IMR-90 (cell line): ENCODE results near the gene AGAP1. TPM values are rescaled to one million over a fixed set of nuclear protein-coding genes. Genes with fewer than 3 reads are reported as not detected.

Experiments used
- ATAC-seq: fragments of 200-7000 bp; cut with Tn5 transposase; 2 replicates; pipeline ENCODE4 v1.9.1; 2020; ENCODE audit warnings: low read depth, mild to moderate bottlenecking, moderate library complexity
- BruUV-seq: library from RNA; stranded (reverse); fragments of 400-500 nt; replicated peaks from 2 replicates; lab custom pipeline; 2021; lab: Mats Ljungman, UMichigan
- CTCF ChIA-PET: fragments of 300-600 bp; formaldehyde crosslinking; extraction: SDS; loops from one replicate; lab custom pipeline; 2021; ENCODE audit warnings: antibody characterized with exemption; lab: Yijun Ruan, JAX
- POLR2A ChIA-PET: fragments of 300-600 bp; sonication (Branson Sonifier 250); formaldehyde crosslinking; loops from one replicate; lab custom pipeline; 2022; ENCODE audit warnings: antibody characterized with exemption; ENCODE audit not compliant: unreplicated experiment; lab: Charles Lee
- DNase-seq: peaks from one replicate; pipeline ENCODE4 v3.0.0; 2013
- H2AFZ ChIP-seq: replicated peaks from 2 replicates; pipeline ENCODE3; 2013; ENCODE audit warnings: low read length, mild to moderate bottlenecking; ENCODE audit not compliant: poor library complexity
- H2AK5ac ChIP-seq: 2 replicates; pipeline ENCODE4 v1.6.1; 2013; ENCODE audit warnings: low read depth, low read length, inconsistent platforms
- H2AK9ac ChIP-seq: replicated peaks from 2 replicates; pipeline ENCODE3; 2013; ENCODE audit warnings: mild to moderate bottlenecking, low read depth, low read length, moderate library complexity; ENCODE audit not compliant: poor library complexity
- H2BK120ac ChIP-seq: 2 replicates; pipeline ENCODE4 v1.6.1; 2013; ENCODE audit warnings: low read depth, low read length, inconsistent platforms
- H2BK15ac ChIP-seq: 3 replicates; pipeline ENCODE4 v1.6.1; 2013; ENCODE audit warnings: low read depth, low read length, inconsistent platforms
- H2BK20ac ChIP-seq: 2 replicates; pipeline ENCODE4 v1.6.1; 2013; ENCODE audit warnings: low read depth, mild to moderate bottlenecking, inconsistent platforms, low read length, moderate library complexity
- H2BK5ac ChIP-seq: 2 replicates; pipeline ENCODE4 v1.6.1; 2013; ENCODE audit warnings: mild to moderate bottlenecking, low read depth, low read length, inconsistent platforms; ENCODE audit not compliant: poor library complexity, severe bottlenecking
- H3K14ac ChIP-seq: replicated peaks from 2 replicates; pipeline ENCODE4 v1.6.1; 2013; ENCODE audit warnings: low read depth, low read length, inconsistent platforms
- H3K18ac ChIP-seq: 2 replicates; pipeline ENCODE4 v1.6.1; 2013; ENCODE audit warnings: low read depth, low read length, control low read depth
- H3K23ac ChIP-seq: 2 replicates; pipeline ENCODE4 v1.6.1; 2013; ENCODE audit warnings: low read depth, low read length, inconsistent platforms
- H3K27ac ChIP-seq: 2 replicates; pipeline ENCODE4 v1.5.1; 2013; ENCODE audit warnings: mild to moderate bottlenecking, control low read depth, low read length; ENCODE audit not compliant: insufficient read depth
- H3K27me3 ChIP-seq: 2 replicates; pipeline ENCODE4 v1.6.1; 2013; ENCODE audit warnings: low read length; ENCODE audit not compliant: control insufficient read depth, insufficient read depth
- H3K36me3 ChIP-seq: 2 replicates; pipeline ENCODE4 v1.6.1; 2013; ENCODE audit warnings: low read length, mixed read lengths; ENCODE audit not compliant: control insufficient read depth, insufficient read depth
- H3K4ac ChIP-seq: 2 replicates; pipeline ENCODE4 v1.6.1; 2013; ENCODE audit warnings: low read depth, low read length, inconsistent platforms
- H3K4me1 ChIP-seq: 2 replicates; pipeline ENCODE4 v1.6.1; 2013; ENCODE audit warnings: low read length, mixed read lengths; ENCODE audit not compliant: control insufficient read depth, insufficient read depth
- H3K4me2 ChIP-seq: 2 replicates; pipeline ENCODE4 v1.6.1; 2013; ENCODE audit warnings: low read depth, mild to moderate bottlenecking, control low read depth, low read length, moderate library complexity
- H3K4me3 ChIP-seq: 2 replicates; pipeline ENCODE4 v1.5.1; 2013; ENCODE audit warnings: low read depth, mild to moderate bottlenecking, control low read depth, low read length, moderate library complexity; ENCODE audit not compliant: insufficient read depth
- H3K56ac ChIP-seq: 2 replicates; pipeline ENCODE4 v1.6.1; 2013; ENCODE audit warnings: low read length, inconsistent platforms; ENCODE audit not compliant: insufficient read depth; ENCODE audit errors: extremely low read depth
- H3K79me1 ChIP-seq, 2 experiments: 2 replicates each; pipeline ENCODE4 v1.6.1; 2013; ENCODE audit warnings: low read length in 2 of 2, inconsistent platforms in 1 of 2, low read depth in 1 of 2
- H3K9ac ChIP-seq: 2 replicates; pipeline ENCODE4 v1.6.1; 2013; ENCODE audit warnings: low read depth, low read length, control low read depth
- H3K9me1 ChIP-seq: 2 replicates; pipeline ENCODE4 v1.6.1; 2013; ENCODE audit warnings: low read length, inconsistent platforms; ENCODE audit not compliant: insufficient read depth
- H3K9me3 ChIP-seq: 2 replicates; pipeline ENCODE4 v1.6.1; 2013; ENCODE audit warnings: low read length; ENCODE audit not compliant: control insufficient read depth, insufficient read depth
- H4K20me1 ChIP-seq: 2 replicates; pipeline ENCODE4 v1.6.1; 2013; ENCODE audit warnings: low read length, inconsistent platforms; ENCODE audit not compliant: insufficient read depth
- H4K5ac ChIP-seq: 2 replicates; pipeline ENCODE4 v1.6.1; 2013; ENCODE audit warnings: mild to moderate bottlenecking, low read depth, low read length, control low read depth
- H4K8ac ChIP-seq, 2 experiments: 2 replicates each; pipeline ENCODE4 v1.6.1; 2013; ENCODE audit warnings: low read depth in 2 of 2, low read length in 2 of 2, control low read depth in 1 of 2, inconsistent platforms in 1 of 2
- H4K91ac ChIP-seq: 2 replicates; pipeline ENCODE4 v1.6.1; 2013; ENCODE audit warnings: low read depth, low read length, inconsistent platforms; ENCODE audit not compliant: insufficient read depth
- CEBPB ChIP-seq: IDR thresholded peaks from 2 replicates; pipeline ENCODE4 v1.6.1; 2012; ENCODE audit warnings: low read depth, low read length, improper control_type of control experiment
- FOS ChIP-seq: fragments of 150-350 bp; IDR thresholded peaks from 2 replicates; pipeline ENCODE4 v1.6.1; 2016; ENCODE audit warnings: low read depth, low read length
- MXI1 ChIP-seq: IDR thresholded peaks from 2 replicates; pipeline ENCODE4 v1.6.1; 2012; ENCODE audit warnings: low read depth, mild to moderate bottlenecking, low read length, moderate library complexity, borderline replicate concordance
- NFE2L2 ChIP-seq: fragments of 150-350 bp; IDR thresholded peaks from 2 replicates; pipeline ENCODE4 v1.6.1; 2016; ENCODE audit warnings: low read depth, mild to moderate bottlenecking, low read length
- RAD21 ChIP-seq: IDR thresholded peaks from 2 replicates; pipeline ENCODE4 v1.6.1; 2012; ENCODE audit warnings: low read length, improper control_type of control experiment
- RCOR1 ChIP-seq: IDR thresholded peaks from 2 replicates; pipeline ENCODE4 v1.6.1; 2012; ENCODE audit warnings: mild to moderate bottlenecking, low read length, improper control_type of control experiment; ENCODE audit not compliant: insufficient replicate concordance
- WGBS, 2 experiments: methylation state at CpG; one replicate each; pipeline versions ENCODE4 v1.1.5 to v1.1.7; 2013; ENCODE audit warnings: missing lambda C conversion rate in 2 of 2; ENCODE audit not compliant: insufficient read length in 1 of 2; ENCODE audit errors: extremely low coverage in 2 of 2; 5-methylcytosine and 5-hydroxymethylcytosine counted together
- dilution Hi-C: fragments of 300-500 bp; cut with HindIII; formaldehyde crosslinking; loops from one replicate; pipeline ENCODE4 v1.14.3; 2018; ENCODE audit warnings: low sequenced_read_pairs; ENCODE audit not compliant: unreplicated experiment
- in situ Hi-C: fragments of 300-500 bp; cut with MboI; formaldehyde crosslinking; loops from 3 replicates; pipeline ENCODE4 v1.14.3; 2019; ENCODE audit warnings: low sequenced_read_pairs, inconsistent platforms, mixed read lengths
- intact Hi-C: fragments of 100-400 bp; cut with micrococcal nuclease; formaldehyde crosslinking; loops from 2 replicates; pipeline ENCODE4 v1.10.0; 2022
- polyA plus RNA-seq, 3 experiments: library from polyadenylated mRNA; depleted of rRNA; stranded (reverse); fragments of >200 nt; gene quantifications; 2 replicates each; pipeline ENCODE4 v1.2.3, GENCODE V29; 2012; ENCODE audit warnings: low replicate concordance in 1 of 3
- total RNA-seq: library from RNA; depleted of rRNA; stranded (reverse); fragments of >200 nt; gene quantifications from 2 replicates; pipeline ENCODE4 v1.2.3, GENCODE V29; 2012
- TF ChIP-seq, protein P1 (sequence below): fragments of 150-350 bp; IDR thresholded peaks from 2 replicates; pipeline ENCODE4 v1.6.1; 2016; ENCODE audit warnings: low read depth, mild to moderate bottlenecking, low read length, moderate library complexity, borderline replicate concordance

Gene AGAP1
- total and polyA plus RNA-seq, 2 of the 4 experiments (the other 2 are of a cell fraction) = 15.1 to 16.4 TPM

DNA sequence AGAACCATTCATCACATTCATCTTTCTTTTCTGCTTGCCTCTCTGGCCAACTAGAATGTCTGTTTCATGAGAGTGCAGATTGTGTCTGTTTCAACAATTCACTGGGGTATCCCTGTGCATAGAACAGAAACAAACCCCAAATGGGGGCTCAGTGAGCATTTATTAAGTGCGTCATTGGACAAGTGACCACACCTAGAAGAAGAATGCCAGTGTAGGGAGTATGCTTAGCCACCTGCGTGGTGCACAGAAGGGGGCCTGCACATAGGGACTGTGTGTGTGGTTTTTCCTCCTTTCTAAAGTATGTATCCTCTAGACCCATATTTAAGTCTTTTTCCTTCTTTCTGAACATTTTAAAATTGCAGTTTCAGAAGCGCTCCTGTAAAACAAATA lies 255.9 kb downstream of the AGAP1 start:
- CTCF ChIA-PET = interaction anchor here (0.7 kb wide), 1 partner anchor 151 kb away, joined by 4 read pairs; no protein-coding TSS in a partner anchor
- Histone ChIP-seq H2AFZ (no peak overlapping the region), H3K9me1 (0 out of 2 replicates have a peak, but pooled peaks cover 4% of the 10 kb centered on the region), H3K4ac (no peak overlapping the region), H2AK9ac (no peak overlapping the region), H3K14ac (no peak overlapping the region), H3K56ac (no peak overlapping the region), H4K20me1 (peaks cover 4% of the 10 kb centered on the region), H3K23ac (no peak overlapping the region), H3K9ac (no peak overlapping the region), H3K36me3 (peaks cover 6% of the 10 kb centered on the region), H2BK120ac (no peak overlapping the region), H3K4me2 (peak overlapping the region; percentile 75), H2BK5ac (no peak overlapping the region), H2AK5ac (0 out of 2 replicates have a peak overlapping the region, but pooled peaks have one; percentile 8), H3K27me3 (no peaks in the 10 kb centered on the region), H3K27ac (no peak overlapping the region), H2BK15ac (no peak overlapping the region), H3K18ac (no peak overlapping the region), H3K79me1 (no peaks in the 10 kb centered on the region), H3K4me3 (no peak overlapping the region), H4K91ac (no peak overlapping the region), H3K4me1 (peaks cover 8% of the 10 kb centered on the region), H2BK20ac (no peak overlapping the region), H4K8ac (no peak overlapping the region), H3K9me3 (no peaks in the 10 kb centered on the region), H4K5ac (no peak overlapping the region)
- BruUV-seq = no TSS peak
- in situ Hi-C loops = loop anchor here (5.0 kb wide), 1 partner anchor 612 kb away; no protein-coding TSS in a partner anchor
- TF ChIP-seq NFE2L2 = no peak
- TF ChIP-seq, protein P1, sequence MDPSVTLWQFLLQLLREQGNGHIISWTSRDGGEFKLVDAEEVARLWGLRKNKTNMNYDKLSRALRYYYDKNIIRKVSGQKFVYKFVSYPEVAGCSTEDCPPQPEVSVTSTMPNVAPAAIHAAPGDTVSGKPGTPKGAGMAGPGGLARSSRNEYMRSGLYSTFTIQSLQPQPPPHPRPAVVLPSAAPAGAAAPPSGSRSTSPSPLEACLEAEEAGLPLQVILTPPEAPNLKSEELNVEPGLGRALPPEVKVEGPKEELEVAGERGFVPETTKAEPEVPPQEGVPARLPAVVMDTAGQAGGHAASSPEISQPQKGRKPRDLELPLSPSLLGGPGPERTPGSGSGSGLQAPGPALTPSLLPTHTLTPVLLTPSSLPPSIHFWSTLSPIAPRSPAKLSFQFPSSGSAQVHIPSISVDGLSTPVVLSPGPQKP = no peak
- no peak for TF ChIP-seq RCOR1
- no peak for TF ChIP-seq MXI1
- no peak for TF ChIP-seq FOS
- no peak for TF ChIP-seq RAD21
- TF ChIP-seq CEBPB = no peak
- intact Hi-C loops = loop anchor here (10.0 kb wide), 1 partner anchor 485 kb away; no protein-coding TSS in a partner anchor
- POLR2A ChIA-PET = no interaction called here
- dilution Hi-C loops = loop anchor here (25.0 kb wide), 1 partner anchor 612 kb away; no protein-coding TSS in a partner anchor
- DNase-seq = no peak
- no CpG with 5 or more reads among the region's 3 CpGs for WGBS, 2 experiments
- no peak for ATAC-seq
